ENCODE measurements around the gene LBX2. TPM values are rescaled to one million over a fixed set of nuclear protein-coding genes. Genes with fewer than 3 reads are reported as not detected.

The LBX2 gene
- total and polyA plus RNA-seq, 2 donors (not counting 1 experiment from before 2014, with no cell fraction given): 0.52 to 3.0 TPM

DNA sequence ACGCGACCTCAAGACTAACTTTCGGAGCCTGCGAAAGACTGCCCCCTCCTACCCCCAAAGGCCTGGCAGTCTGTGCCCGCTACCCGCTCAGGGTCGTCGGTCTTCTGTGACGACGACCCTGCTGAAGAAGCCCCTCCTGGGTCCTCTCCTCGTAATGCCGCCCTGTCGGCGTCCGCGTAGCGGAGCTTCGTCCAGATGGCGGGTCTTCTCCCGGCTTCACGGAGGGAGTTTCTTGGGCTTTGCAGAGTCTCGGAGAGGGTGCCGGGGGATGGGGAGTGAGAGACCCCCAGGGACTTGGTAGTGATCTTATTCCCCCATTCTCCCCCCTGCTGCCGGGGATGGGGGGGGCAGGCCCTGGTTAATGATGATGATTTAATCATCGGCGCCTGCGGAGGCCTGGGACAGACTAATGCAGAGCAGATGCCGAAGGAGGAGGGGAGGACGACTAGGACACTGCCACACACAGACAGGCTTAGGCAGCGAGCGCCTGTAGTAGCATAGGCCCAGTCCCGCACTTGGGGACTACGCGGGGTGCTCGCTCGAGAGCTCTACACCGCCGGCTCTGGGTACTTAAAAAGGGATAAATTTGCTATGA lies 8.6 kb upstream of the LBX2 start:
- Histone ChIP-seq H3K4me3 (replicated peaks in 1 of 4; ENCODE audit: control extremely low read depth in 1 of 4, insufficient read depth in 1 of 4, low read depth in 3 of 4, low read length in 4 of 4) (peak overlapping the region; percentile 64 to 88 (median 80)), H3K36me3 (ENCODE audit: control insufficient read depth, insufficient read depth, low read length) (peaks cover 4% of the 10 kb centered on the region), H3K27ac (ENCODE audit: insufficient read depth, low read length) (peak overlapping the region; percentile 99), H3K4me2 (ENCODE audit: extremely low read depth, insufficient read depth, low read length) (peak overlapping the region; percentile 73), H3K79me2 (ENCODE audit: control insufficient read depth, insufficient read depth, low read length) (peaks cover 15% of the 10 kb centered on the region), H3K9me3 (ENCODE audit: control insufficient read depth, insufficient read depth, low read depth, low read length) (no peaks in the 10 kb centered on the region), H3K4me1 (ENCODE audit: control insufficient read depth, extremely low read depth, insufficient read depth, low read length) (peaks cover 10% of the 10 kb centered on the region), H4K20me1 (ENCODE audit: control insufficient read depth, extremely low read depth, insufficient read depth, low read length) (no peaks in the 10 kb centered on the region), H2AFZ (ENCODE audit: low read length) (peak overlapping the region; percentile 54), H3K27me3 (ENCODE audit: control insufficient read depth, insufficient read depth, low read length) (peaks cover 21% of the 10 kb centered on the region), H3K9ac (ENCODE audit: insufficient read depth, low read length) (peak overlapping the region; percentile 48)
- TF ChIP-seq EZH2 (IDR thresholded peaks at IDR 0.05; ENCODE audit: low read length, missing control alignments) (no peak), CTCF (conservative IDR thresholded peaks at IDR 0.05 in 1 of 2, IDR thresholded peaks at IDR 0.05 in 1 of 2; ENCODE audit: low read depth in 1 of 2, low read length in 2 of 2) (no peak)
- peak in 1 of 2 donors; percentile 43 for DNase-seq (ENCODE audit: low read depth in 2 of 2)

GRCh38 chr2:74507145-74507925 lies 7.9 kb upstream of the LBX2 start, which contains the start of gene PCGF1:
Gene PCGF1, minus strand, starts transcription at chr2:74507695. Its CDS starts 27 bp downstream, at chr2:74507668.
- Histone ChIP-seq H3K4me3 (replicated peaks in 1 of 4; ENCODE audit: control extremely low read depth in 1 of 4, insufficient read depth in 1 of 4, low read depth in 3 of 4, low read length in 4 of 4) (peak within 1 kb of the TSS; percentile 64 to 88 (median 80)), H4K20me1 (ENCODE audit: control insufficient read depth, extremely low read depth, insufficient read depth, low read length) (no peaks in the 10 kb centered on the region), H3K9ac (ENCODE audit: insufficient read depth, low read length) (peak within 1 kb of the TSS; percentile 98), H3K36me3 (ENCODE audit: control insufficient read depth, insufficient read depth, low read length) (peaks cover 4% of the 10 kb centered on the region), H3K27me3 (ENCODE audit: control insufficient read depth, insufficient read depth, low read length) (peaks cover 16% of the 10 kb centered on the region), H3K4me2 (ENCODE audit: extremely low read depth, insufficient read depth, low read length) (peak within 1 kb of the TSS; percentile 99), H3K4me1 (ENCODE audit: control insufficient read depth, extremely low read depth, insufficient read depth, low read length) (peaks cover 10% of the 10 kb centered on the region), H3K27ac (ENCODE audit: insufficient read depth, low read length) (peak within 1 kb of the TSS; percentile 99), H3K79me2 (ENCODE audit: control insufficient read depth, insufficient read depth, low read length) (peaks cover 15% of the 10 kb centered on the region), H3K9me3 (ENCODE audit: control insufficient read depth, insufficient read depth, low read depth, low read length) (no peaks in the 10 kb centered on the region), H2AFZ (ENCODE audit: low read length) (peak within 1 kb of the TSS; percentile 95)
- peak; percentile 96 to 98 for DNase-seq (ENCODE audit: low read depth in 2 of 2)
- TF ChIP-seq EZH2 (IDR thresholded peaks at IDR 0.05; ENCODE audit: low read length, missing control alignments) (no peak), CTCF (conservative IDR thresholded peaks at IDR 0.05 in 1 of 2, IDR thresholded peaks at IDR 0.05 in 1 of 2; ENCODE audit: low read depth in 1 of 2, low read length in 2 of 2) (peak; percentile 19 to 43)

- H3K27me3 ChIP-seq (ENCODE audit: control insufficient read depth, insufficient read depth, low read length): peaks cover 3% of the 10 kb centered on the region
- H4K20me1 ChIP-seq (ENCODE audit: control insufficient read depth, extremely low read depth, insufficient read depth, low read length): no peaks in the 10 kb centered on the region
- no peak for DNase-seq (ENCODE audit: low read depth in 2 of 2)
- H3K9me3 ChIP-seq (ENCODE audit: control insufficient read depth, insufficient read depth, low read depth, low read length): no peaks in the 10 kb centered on the region
- TF ChIP-seq CTCF (conservative IDR thresholded peaks at IDR 0.05 in 1 of 2, IDR thresholded peaks at IDR 0.05 in 1 of 2; ENCODE audit: low read depth in 1 of 2, low read length in 2 of 2) (no peak), EZH2 (IDR thresholded peaks at IDR 0.05; ENCODE audit: low read length, missing control alignments) (no peak)
- H2AFZ ChIP-seq (ENCODE audit: low read length): no peak overlapping the region
- peak overlapping the region in 2 of 4 experiments; percentile 19 to 47 for H3K4me3 ChIP-seq (replicated peaks in 1 of 4; ENCODE audit: control extremely low read depth in 1 of 4, insufficient read depth in 1 of 4, low read depth in 3 of 4, low read length in 4 of 4)
- H3K4me1 ChIP-seq (ENCODE audit: control insufficient read depth, extremely low read depth, insufficient read depth, low read length): peaks cover 10% of the 10 kb centered on the region
- peaks cover 15% of the 10 kb centered on the region for H3K79me2 ChIP-seq (ENCODE audit: control insufficient read depth, insufficient read depth, low read length)
- peak overlapping the region; percentile 44 for H3K4me2 ChIP-seq (ENCODE audit: extremely low read depth, insufficient read depth, low read length)
- no peak overlapping the region for H3K27ac ChIP-seq (ENCODE audit: insufficient read depth, low read length)
- H3K9ac ChIP-seq (ENCODE audit: insufficient read depth, low read length): no peak overlapping the region
- H3K36me3 ChIP-seq (ENCODE audit: control insufficient read depth, insufficient read depth, low read length): peaks cover 4% of the 10 kb centered on the region
These were observed 6.2 kb upstream of the LBX2 start for GRCh38 chr2:74505448-74506246.
